Gastrocnemius medialis (tissue), 4 donors: ENCODE measurements around the gene SLC22A15. TPM values are rescaled to one million over a fixed set of nuclear protein-coding genes. Genes with fewer than 3 reads are reported as not detected.

Source experiments
- ATAC-seq, 2 donors: fragments of 150-250 bp; one replicate each; pipeline ENCODE4 v1.9.1; 2016
- DNase-seq, 2 donors: peaks; one replicate each; pipeline ENCODE4 v3.0.0-alpha.2; 2019
- H3K27ac ChIP-seq, 4 donors: fragments of 200-600 bp; sonication (generic); 1 replicate in 1 of 4; 2 replicates in 3 of 4; pipeline ENCODE4 v1.5.1; 2016 to 2018; ENCODE audit warnings: mild to moderate bottlenecking in 2 of 4, moderate library complexity in 1 of 4
- H3K27me3 ChIP-seq, 3 donors: fragments of 200-600 bp; sonication (generic) in 2 of 3; 1 replicate in 1 of 3; 2 replicates in 2 of 3; pipeline versions ENCODE4 v1.5.1 to v1.6.0; 2016 to 2019; ENCODE audit warnings: mild to moderate bottlenecking in 1 of 3, moderate library complexity in 1 of 3
- H3K36me3 ChIP-seq, 2 donors: fragments of 200-600 bp; sonication (generic) in 1 of 2; one replicate each; pipeline ENCODE4 v1.5.1; 2017 to 2018
- H3K4me1 ChIP-seq, 2 donors: fragments of 200-600 bp; sonication (generic) in 1 of 2; one replicate each; pipeline ENCODE4 v1.5.1; 2016 to 2017; ENCODE audit warnings: mild to moderate bottlenecking in 2 of 2
- H3K4me3 ChIP-seq, 4 donors: fragments of 200-600 bp; sonication (generic) in 3 of 4; 1 replicate in 1 of 4; 2 replicates in 3 of 4; pipeline ENCODE4 v1.5.1; 2016 to 2019; ENCODE audit warnings: mild to moderate bottlenecking in 2 of 4
- H3K9me3 ChIP-seq, 3 donors: fragments of 200-600 bp; sonication (generic) in 2 of 3; 1 replicate in 1 of 3; 2 replicates in 2 of 3; pipeline ENCODE4 v1.5.1; 2016 to 2019
- POLR2A ChIP-seq, 2 donors: fragments of 450-650 bp; IDR thresholded peaks; one replicate each; pipeline ENCODE4 v1.6.1; 2017; ENCODE audit warnings: antibody characterized with exemption in 2 of 2, mild to moderate bottlenecking in 2 of 2, moderate library complexity in 2 of 2
- in situ Hi-C, 4 donors: fragments of 200-750 bp; cut with MboI; loops; one replicate each; pipeline versions ENCODE4 v1.15.0 to v1.8.0; 2017; ENCODE audit warnings: low sequenced_read_pairs in 4 of 4
- intact Hi-C: fragments of 100-400 bp; cut with DNase I; formaldehyde crosslinking; loops from one replicate; pipeline ENCODE4 v1.15.1; 2023; ENCODE audit warnings: low total_unique reads
- total RNA-seq, 4 donors: library from RNA; depleted of rRNA; stranded (reverse); fragments of >200 nt; gene quantifications; one replicate each; pipeline versions ENCODE4 v1.1.0 to v1.2.3, GENCODE V29; 2016
- TF ChIP-seq, protein P1 (sequence below), 5 experiments: fragments of 450-650 bp in 3 of 5; fragments of 200-600 bp in 2 of 5; sonication (generic) in 2 of 5; IDR thresholded peaks in 4 of 5; conservative IDR thresholded peaks in 1 of 5; 1 replicate in 4 of 5; 2 replicates in 1 of 5; pipeline ENCODE4 v1.5.1; 2016 to 2019; ENCODE audit warnings: antibody characterized with exemption in 5 of 5, mild to moderate bottlenecking in 3 of 5, moderate library complexity in 3 of 5

SLC22A15 gene
- total RNA-seq, 4 donors from 2014 or later = 0.15 to 0.62 (median 0.41) TPM

DNA sequence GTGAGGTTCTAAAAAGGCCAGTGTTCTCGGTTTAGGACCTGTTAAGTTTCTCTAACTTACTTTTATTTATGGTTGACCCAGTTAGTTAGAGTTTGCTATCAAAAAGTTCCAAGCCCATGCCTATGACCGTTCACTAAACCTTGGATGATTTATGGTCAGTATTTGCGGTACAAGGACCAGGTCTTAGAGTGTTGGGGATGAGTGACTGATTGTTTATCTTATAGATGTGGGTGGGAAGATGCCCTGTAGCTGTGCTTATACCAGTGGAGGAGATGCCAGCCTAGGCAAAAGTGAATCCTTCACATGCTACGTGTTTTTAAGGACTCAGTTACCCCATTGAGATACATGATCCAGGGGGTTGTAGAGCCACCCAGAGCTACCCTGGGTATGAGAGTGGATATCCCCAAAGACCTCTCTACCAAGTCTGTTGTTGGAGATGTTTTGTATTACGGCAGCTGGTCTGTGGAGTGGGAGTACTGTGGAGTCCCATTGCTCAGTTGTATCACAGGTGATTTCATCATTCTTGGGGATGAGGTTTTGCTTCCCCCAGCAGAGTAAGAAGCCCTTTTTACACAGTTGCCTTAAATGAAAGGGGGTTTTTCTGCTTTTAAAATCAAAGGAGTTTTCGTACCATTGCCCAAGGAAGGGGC, 2.1 kb downstream of the SLC22A15 start:
- Histone ChIP-seq H3K27ac (no peak overlapping the region), H3K9me3 (no peaks in the 10 kb centered on the region), H3K4me1 (no peaks in the 10 kb centered on the region), H3K4me3 (no peak overlapping the region), H3K36me3 (no peaks in the 10 kb centered on the region), H3K27me3 (peaks cover 14 to 29% (median 15%) of the 10 kb centered on the region in 3 donors)
- no peak for ATAC-seq
- TF ChIP-seq POLR2A (IDR thresholded peaks at IDR 0.05) = no peak
- TF ChIP-seq, protein P1, sequence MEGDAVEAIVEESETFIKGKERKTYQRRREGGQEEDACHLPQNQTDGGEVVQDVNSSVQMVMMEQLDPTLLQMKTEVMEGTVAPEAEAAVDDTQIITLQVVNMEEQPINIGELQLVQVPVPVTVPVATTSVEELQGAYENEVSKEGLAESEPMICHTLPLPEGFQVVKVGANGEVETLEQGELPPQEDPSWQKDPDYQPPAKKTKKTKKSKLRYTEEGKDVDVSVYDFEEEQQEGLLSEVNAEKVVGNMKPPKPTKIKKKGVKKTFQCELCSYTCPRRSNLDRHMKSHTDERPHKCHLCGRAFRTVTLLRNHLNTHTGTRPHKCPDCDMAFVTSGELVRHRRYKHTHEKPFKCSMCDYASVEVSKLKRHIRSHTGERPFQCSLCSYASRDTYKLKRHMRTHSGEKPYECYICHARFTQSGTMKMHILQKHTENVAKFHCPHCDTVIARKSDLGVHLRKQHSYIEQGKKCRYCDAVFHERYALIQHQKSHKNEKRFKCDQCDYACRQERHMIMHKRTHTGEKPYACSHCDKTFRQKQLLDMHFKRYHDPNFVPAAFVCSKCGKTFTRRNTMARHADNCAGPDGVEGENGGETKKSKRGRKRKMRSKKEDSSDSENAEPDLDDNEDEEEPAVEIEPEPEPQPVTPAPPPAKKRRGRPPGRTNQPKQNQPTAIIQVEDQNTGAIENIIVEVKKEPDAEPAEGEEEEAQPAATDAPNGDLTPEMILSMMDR (IDR thresholded peaks at IDR 0.05 in 4 of 5, conservative IDR thresholded peaks at IDR 0.05 in 1 of 5) = no peak
- intact Hi-C loops (no loop called here), in situ Hi-C loops (loop anchor here in 1 of 4 donors (25.0 kb wide), 1 partner anchor 166 kb away; no protein-coding TSS in a partner anchor)
- DNase-seq = no peak

DNA sequence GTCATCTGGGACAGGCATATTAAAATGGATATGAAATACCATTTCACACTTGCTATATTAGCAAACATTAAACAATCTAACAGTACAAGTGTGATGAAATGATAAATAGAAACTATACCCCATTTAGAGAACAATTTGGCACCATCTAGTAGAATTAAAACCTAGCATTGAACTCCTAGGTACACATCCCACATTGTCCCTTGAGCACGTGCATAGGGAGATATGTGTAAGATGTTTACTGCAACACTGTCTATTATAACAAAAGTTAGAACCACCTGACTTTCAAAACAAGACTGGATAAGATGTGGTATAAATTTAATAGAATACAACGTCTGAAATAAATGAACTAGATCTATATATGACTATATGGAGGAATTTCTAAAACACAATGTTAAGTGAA, 3.8 kb downstream of the SLC22A15 start:
- DNase-seq = no peak
- in situ Hi-C loops = loop anchor here (10.0 to 25.0 kb wide), 3 partner anchors 165 to 175 kb away; no protein-coding TSS in a partner anchor

DNA sequence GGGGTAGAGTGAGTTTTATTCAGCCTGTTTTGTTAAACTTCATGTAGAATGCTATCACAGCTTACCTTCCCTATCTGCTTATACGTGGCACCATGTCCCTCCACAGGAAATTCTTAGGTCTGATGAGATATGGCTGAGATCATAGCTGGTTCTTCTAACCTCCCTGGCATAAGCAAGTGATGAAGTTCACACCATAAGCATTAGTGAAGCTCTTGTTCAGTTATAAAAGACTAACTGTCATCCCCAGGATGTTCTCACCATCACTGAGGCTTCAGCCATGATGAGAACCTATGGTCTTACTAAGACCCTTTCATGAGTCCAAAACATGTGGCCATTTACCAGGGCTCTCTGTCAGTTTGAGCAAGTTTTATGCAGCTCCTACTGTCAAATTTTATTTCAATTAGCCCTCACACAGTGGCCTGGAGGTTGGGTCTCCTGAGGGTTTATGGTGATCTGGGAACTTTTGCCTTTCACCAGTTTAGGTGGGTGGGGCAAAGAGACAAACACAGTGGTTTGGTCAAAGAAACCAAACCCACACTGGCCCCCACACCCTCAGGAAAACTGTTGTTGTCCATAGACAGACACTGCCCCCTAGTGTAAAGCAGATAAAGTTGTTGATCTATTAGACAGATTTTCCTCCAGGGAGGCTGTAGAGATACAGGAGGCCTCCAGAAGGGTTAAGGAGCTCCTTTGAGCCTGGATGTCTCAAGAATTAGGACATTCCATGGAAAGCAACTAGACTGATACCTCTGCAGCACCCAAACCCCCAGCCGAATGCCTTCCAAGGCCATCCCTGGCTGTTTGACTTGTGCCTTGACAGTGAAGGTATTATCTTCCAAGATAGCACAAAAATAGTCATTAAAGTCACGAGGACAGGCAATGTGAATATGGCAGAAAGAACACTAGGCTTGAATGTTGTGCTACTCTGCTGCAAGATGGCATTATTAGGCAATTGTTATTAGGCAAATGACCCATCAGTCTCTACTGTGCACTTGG, 5.0 kb downstream of the SLC22A15 start:
- Histone ChIP-seq H3K4me1 (no peaks in the 10 kb centered on the region), H3K27ac (no peak overlapping the region), H3K9me3 (no peaks in the 10 kb centered on the region), H3K4me3 (no peak overlapping the region), H3K27me3 (peaks cover 8 to 13% (median 11%) of the 10 kb centered on the region in 3 donors), H3K36me3 (no peaks in the 10 kb centered on the region)
- ATAC-seq (no peak), DNase-seq (no peak)
- in situ Hi-C loops (loop anchor here (10.0 to 25.0 kb wide), 3 partner anchors 166 to 176 kb away; no protein-coding TSS in a partner anchor), intact Hi-C loops (loop anchor here (2.0 kb wide), 1 partner anchor 174 kb away; no protein-coding TSS in a partner anchor)
- TF ChIP-seq POLR2A (IDR thresholded peaks at IDR 0.05) = no peak
- TF ChIP-seq, protein P1 (IDR thresholded peaks at IDR 0.05 in 4 of 5, conservative IDR thresholded peaks at IDR 0.05 in 1 of 5) = peak in 3 of 5 experiments; percentile 22 to 54 (median 38)

More for the DNA sequence above, 3.8 kb downstream of the SLC22A15 start:
- intact Hi-C loops = loop anchor here (2.0 kb wide), 1 partner anchor 173 kb away; no protein-coding TSS in a partner anchor
- ATAC-seq = no peak
- H3K27me3 ChIP-seq = peaks cover 14 to 22% (median 15%) of the 10 kb centered on the region in 3 donors
- H3K27ac ChIP-seq = no peak overlapping the region
- H3K4me3 ChIP-seq = no peak overlapping the region
- TF ChIP-seq POLR2A (IDR thresholded peaks at IDR 0.05) = no peak
- TF ChIP-seq, protein P1 (IDR thresholded peaks at IDR 0.05 in 4 of 5, conservative IDR thresholded peaks at IDR 0.05 in 1 of 5) = no peak
- no peaks in the 10 kb centered on the region for H3K9me3 ChIP-seq
- H3K4me1 ChIP-seq = no peaks in the 10 kb centered on the region
- H3K36me3 ChIP-seq = no peaks in the 10 kb centered on the region

DNA sequence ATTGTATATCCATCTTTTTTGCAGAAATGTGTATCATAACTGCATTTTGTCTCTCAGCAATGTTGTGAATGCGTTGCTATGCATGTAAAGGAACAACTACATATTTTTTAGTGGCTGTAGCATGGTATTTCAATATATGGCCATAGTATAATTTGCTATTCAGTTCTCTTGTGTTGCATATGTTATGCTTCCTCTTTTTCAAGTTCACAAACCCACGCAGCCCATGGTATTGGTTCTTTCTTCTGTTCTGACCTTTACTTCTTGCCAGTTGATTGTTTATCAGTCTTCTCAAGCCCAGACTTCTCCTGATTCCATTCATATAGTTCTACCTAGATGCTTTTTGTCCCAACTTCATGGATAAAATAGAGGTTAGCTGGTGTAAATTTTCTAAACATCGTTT, 6.1 kb downstream of the SLC22A15 start:
- H3K27me3 ChIP-seq = peaks cover 2 to 7% (median 3%) of the 10 kb centered on the region in 3 donors
- no peak overlapping the region for H3K27ac ChIP-seq
- H3K4me3 ChIP-seq = no peak overlapping the region
- H3K36me3 ChIP-seq = no peaks in the 10 kb centered on the region
- TF ChIP-seq POLR2A (IDR thresholded peaks at IDR 0.05) = no peak
- TF ChIP-seq, protein P1 (IDR thresholded peaks at IDR 0.05 in 4 of 5, conservative IDR thresholded peaks at IDR 0.05 in 1 of 5) = no peak
- no peak for ATAC-seq
- in situ Hi-C loops (loop anchor here (10.0 to 25.0 kb wide), 3 partner anchors 168 to 178 kb away; no protein-coding TSS in a partner anchor), intact Hi-C loops (no loop called here)
- no peak for DNase-seq
- H3K4me1 ChIP-seq = no peaks in the 10 kb centered on the region
- H3K9me3 ChIP-seq = no peaks in the 10 kb centered on the region
